Activated CD4-positive, CD25-positive, alpha-beta regulatory T cell treated with anti-CD3 and anti-CD28 coated beads, Interleukin-2, amount 50 U/mL, for 72 hours (primary cell): Measurements from ENCODE around the gene CTDSP2.
"Not testable (repeated sequence)": the region's sequence is repeated elsewhere in the genome, so short reads cannot be mapped to it uniquely, and the experiment has no call there.

Source experiments
- DNase-seq: peaks from one replicate; pipeline ENCODE4 v3.0.0; 2021

CTDSP2 gene

DNA sequence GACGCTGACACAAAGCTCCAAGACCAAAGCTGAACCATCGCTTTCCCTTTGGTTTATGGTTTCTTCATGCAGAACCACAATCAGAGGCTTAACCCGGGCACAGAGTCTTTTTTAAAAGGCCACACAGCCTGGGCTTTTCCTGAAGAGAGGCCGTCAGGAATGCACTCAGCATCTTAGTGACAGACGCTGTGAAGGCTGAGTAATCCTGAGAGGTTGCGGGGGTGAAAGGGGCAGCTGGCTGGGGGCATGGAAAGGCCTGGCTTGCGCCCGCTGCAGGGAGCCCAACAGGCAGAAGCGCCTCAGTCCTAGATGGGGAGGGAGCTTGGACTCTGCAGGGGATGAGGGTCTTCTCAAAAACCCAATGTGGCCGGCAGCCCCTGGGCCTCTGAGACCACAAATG lies 13.6 kb downstream of the CTDSP2 start:
- DNase-seq, result no peak

DNA sequence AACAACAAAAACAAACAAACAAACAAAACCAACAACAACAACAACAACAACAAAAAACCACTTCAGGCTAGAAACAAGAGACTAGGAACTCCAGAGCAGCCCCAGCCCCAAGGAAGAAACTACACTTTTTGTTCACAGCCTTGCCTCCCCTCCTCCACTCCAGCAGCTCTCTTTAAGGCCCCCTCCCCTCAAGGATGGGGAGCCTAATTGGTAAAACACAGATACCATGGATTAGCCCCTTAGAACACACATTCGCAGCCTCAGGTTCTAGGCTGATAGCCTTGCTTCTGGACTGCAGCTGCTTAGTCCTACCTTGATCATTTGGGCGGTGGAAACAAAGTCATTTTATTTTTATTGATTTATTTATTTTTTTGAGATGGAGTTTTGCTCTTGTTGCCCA lies 16.1 kb downstream of the CTDSP2 start:
- DNase-seq, result no peak

DNA sequence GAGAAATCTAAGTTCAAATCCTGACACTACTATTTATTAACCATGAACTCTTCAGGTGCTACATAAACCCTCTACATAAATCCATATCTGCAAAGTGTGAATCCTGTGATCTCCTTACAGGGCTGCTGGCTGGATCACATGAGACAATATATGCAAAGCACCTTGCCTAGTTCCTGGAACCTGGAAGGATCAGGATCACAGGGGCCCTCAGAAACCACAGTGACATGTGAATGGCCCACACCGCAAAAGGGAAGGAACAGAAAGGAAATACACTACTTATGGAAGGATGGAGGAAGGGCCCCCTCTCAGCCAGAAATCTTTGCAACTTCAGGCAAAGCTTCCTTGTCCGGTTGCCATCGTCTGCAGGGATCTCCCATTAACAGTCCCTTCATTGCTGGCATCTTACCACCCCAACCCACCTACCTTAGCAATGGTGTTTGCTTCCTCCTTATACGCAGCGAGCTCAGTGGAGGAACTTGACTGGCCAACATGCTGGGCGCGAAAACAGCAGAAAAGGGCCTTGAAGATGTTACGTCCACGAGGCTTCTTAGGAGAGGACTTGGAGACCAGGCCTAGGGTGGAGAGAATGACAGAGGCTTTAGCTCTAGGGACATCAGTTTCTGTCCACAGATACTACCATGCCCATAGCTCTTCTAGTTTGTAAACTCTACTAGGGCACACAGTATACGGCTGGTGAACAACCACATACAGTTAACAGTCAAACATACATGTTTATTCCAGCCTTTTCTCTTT lies 17.3 kb downstream of the CTDSP2 start:
- no peak for DNase-seq

DNA sequence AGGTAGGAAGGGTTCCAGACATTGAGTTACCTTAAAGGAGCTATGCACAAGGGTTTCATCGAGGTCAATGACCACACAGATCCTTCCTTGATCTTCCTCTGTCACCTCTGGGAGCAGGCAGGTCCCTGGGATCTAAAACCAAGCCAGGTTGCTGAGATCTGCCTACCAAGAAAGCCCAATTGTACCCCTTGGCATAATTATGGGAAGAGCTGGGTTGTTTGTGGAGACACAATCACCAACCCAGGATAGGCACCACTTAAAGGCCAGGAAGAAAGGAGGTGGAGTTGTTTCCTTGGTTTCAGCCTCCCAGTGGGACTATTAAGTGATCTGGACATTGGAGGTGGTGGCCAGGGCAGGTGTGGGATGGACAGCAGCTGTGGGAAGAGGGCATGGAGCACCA lies 19.6 kb downstream of the CTDSP2 start:
- no peak for DNase-seq

DNA sequence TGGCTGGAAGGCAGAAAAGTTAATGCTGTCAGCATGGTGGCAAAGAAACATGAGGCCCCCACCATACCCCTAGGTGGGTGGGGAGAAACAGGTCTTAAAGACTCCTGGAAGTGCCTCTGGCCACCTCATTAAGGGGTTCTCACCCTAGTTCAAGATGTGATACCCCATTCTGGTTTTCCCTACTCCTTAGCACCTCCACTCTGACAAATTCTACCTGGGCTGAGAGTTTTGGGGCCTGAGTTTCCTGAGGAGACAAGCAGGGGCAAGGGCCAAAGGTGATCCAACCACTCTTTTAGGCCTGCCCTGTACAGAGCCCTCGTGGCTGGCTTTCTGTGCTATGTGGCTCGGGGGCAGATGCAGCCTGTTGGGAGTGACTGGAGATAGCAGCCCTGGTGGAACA lies 20.1 kb downstream of the CTDSP2 start:
- no peak for DNase-seq

DNA sequence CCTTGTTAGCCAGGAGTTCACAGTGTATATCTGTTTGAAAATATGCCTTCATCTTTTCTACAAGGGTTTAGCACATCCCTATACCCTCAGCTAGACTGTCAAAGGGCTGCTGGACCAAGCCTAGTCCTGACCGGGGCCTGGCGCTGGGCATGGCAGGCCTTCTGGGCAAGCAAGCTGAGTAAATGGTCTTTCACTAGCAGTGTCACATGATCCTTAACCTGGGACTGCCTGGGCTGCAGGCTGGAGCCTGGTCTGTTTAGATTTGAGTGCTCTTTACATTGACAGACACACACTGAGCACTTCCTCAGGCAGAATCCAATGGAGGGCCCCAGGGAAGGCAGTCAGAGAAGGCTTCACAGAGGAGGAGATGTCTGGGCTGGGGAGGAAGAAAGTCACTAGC lies 21.1 kb downstream of the CTDSP2 start:
- no peak for DNase-seq

DNA sequence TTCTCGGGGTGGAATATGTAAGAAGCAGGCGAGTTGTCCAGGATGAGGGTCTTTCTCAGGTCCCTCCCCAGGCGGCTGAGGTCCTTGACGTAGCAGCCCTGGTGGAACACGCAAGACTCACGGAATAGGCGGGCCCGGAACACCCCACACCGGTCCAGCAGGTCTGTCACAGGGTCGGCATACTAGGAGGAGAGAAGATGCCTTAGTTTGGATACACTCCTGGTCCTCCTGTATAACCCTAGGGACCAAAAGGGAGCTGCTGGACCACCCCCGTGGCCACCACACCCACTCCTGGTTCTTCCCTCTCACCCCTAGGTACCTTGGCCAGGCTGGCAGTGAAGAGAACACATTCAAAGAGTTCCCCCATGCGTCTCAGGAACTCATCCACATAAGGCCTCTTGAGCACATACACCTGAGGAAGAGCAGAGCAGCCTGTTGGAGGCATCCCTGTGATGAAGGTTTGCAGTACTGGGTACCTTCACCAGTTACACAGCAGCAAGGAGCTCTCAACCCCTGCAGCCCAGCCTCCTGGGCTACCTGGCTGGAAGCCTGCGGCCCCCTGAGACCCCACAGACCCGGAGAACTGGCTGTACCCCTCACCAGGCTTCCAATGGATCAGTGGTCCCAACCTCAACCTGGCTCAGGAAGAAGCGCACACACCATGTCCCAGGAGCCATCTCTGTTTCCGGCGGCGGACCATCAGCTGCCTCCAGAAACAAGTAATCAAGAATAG lies 22.5 kb downstream of the CTDSP2 start:
- DNase-seq, result no peak

DNA sequence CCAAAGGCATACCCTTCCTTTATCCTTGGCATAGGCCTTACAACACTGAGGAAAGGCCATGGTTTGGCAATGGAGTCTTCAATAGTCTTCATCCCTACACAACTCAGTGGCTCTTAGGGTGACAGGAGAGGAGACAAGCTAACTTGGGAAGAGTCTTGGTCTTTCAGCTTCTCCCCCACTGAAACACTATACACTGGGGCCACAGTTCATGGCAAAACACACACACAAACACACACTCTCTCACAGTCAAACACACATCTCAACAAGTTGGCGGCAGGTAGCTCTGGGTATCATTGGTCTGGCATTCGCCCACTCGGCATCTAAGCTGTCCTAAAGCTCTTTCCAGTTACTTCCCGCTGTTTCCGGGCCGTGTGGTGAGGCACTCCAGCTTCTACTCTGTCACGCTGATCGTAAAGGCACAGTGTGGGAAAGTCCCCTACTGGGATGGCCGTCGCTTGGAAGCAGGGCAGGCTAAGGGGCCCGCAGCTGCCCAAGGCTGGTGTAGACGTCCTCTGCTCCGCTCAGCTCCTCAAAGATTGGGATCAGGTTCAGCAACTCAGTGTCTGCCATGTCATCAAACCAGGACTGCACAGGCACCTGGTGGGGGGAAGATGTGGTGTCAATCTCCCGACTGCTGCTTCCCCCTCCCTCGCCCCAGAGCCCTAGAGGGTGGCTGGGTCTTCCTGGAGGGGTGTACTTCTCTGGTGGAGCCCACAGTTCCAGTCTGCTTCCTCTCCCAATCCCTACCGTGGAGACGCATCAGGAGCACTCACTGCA lies 23.2 kb downstream of the CTDSP2 start:
- no peak for DNase-seq

DNA sequence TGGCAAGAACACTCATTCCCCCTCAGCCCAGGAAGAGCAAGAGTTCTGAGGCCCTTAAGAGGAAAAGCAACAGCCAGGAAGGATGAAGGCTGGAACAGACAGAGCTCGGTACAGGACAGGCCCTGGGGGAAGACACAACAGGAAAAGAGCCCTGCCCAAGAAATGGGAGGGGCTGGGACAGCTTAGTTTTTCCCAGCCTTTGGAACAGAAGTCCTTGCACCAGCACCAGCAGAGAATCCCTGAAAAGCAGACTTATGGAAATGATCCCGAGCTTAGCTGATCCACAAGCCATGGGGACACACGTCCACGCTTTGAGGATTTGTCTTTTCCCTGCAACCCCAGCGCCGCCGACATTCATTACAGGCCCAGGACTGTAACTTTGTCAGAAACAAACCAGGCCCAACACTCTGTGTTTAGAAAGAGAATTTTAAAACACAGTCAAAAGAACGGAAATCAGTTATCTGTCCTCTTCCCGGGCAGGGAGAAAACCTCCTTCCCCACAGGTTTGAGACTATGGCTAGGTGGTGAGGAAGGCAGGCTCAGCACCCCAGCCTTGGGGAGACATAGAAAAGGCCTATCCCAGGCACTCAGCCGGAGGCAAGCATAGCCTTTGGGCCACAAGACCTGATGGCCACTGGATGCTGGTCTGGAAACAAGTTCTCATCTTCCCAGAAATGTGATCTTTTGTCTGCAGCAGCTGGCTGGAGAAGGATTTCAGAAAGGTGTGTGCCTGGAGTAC lies 24.0 kb downstream of the CTDSP2 start:
- DNase-seq, result no peak

DNA sequence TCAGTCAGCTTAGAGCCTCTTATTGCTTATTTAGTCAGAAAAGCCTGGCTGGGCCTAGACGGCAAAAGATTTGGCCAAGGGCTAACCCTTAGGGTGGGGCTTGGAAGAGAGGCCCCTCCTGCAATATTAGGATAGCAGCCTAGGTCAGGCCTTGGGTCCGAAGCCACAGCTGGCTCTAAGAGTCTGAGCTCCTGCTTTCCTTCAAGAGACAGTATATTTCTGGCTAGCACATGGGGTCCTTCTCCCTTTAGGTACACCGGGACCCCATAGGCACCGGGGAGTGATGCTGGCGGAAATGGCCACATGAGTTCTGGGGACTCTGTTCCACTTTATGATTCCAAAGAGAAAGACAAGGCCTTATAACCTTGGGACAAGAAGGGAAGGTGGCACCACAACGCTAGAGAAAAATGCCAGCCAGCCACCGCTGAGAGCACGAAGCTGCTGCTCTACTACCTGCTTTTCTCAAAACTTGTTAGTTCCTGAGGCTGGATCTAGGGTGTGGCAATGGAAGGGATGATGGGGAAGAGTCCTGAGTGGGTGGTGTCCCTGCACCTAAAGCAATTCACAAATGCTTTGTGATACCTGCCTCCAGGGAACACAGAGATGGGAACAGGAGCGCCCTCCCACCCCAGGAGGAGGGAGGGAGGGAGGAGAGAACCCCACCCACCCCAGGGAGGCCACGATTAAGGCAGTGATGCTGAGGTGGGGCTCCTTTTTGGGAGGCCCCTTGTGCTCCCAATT lies 24.9 kb downstream of the CTDSP2 start:
- DNase-seq, result no peak

DNA sequence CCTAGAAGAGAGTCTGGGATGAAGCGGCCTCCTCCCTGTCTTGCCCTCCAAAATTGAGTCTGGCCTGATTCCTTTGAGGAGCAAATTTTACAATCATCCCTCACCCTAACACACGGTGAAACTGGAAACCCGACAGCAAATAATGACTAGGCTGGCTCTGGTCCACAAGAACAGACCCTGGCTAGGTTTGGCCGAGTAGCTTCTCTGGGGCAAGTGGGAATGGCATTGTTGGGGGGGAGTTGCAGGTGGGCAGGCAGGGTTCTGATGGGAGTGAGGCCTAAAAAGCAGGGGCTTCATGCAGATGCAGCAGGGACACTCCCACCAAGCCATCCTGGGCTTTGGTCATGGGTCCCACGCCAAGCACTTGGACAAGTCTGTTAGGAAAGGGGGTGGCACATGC lies 25.5 kb downstream of the CTDSP2 start:
- not testable (repeated sequence) for DNase-seq

DNA sequence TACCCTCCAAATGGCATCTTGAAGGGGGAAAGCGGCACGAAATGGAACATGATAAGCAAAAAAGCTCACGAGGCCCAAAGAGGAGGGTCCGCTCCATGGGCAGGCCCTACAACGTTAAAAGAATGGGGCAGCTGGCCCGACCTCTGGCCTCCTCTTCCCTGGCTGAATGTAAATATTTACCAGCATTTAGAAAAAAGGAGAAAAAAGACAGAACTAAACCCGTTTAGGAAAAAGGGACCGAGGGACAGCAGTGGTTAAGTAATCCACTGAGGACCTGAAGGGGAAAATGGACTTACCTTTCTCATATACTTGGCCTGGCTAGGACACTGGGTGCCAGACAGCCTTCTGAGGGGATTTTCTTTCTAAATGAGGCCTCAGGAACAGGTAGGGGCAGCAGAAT lies 26.4 kb downstream of the CTDSP2 start:
- not testable (repeated sequence) for DNase-seq

DNA sequence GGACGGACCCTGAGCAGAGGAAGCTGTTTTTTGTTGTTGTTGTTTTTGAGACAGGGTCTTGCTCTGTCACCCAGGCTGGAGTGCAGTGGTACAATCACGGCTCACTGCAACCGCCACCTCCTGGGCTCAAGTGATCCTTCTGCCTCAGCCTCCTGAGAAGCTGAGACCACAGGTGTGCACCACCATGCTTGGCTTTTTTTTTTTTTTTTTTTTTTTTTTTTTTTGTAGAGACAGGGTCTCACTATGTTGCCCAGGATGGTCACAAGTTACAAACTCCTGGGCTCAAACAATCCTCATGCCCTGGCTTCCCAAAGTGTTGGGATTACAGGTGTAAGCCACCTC lies 28.6 kb downstream of the CTDSP2 start:
- DNase-seq, result not testable (repeated sequence)

DNA sequence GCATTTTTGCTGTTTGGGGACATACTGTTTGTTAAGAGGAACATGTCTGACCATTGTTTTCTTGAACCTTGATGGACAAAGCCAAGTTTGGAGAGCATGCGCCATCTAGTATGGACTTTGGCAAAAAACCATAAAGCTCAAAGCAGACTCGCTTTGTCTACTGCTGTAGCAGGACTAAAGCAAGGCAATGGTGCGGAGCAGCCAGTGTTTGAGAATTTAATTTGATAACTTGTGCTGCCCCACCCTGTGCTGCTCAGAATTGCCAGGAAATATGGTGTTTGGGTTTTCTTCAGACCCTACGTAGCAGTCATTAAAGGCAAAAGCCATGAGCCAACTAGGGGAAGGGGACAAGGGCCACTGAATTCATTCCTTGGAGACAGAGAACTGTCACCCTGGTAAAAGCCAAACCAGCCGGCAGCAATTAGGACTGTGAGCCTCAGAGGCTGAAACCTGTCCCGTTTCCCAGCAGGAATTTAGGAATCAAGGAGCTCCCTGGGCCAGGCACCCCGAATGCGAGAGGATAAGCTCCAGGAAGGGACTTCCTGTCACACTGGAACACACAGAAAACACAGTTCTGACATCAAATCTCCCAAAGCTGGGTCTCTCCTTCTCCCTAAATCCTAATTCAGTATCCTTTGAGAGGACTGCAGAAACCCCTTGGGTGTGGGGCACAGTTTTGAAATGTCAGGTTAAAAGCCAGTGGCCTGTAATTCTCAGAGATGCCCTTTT lies 29.1 kb downstream of the CTDSP2 start:
- no peak for DNase-seq

DNA sequence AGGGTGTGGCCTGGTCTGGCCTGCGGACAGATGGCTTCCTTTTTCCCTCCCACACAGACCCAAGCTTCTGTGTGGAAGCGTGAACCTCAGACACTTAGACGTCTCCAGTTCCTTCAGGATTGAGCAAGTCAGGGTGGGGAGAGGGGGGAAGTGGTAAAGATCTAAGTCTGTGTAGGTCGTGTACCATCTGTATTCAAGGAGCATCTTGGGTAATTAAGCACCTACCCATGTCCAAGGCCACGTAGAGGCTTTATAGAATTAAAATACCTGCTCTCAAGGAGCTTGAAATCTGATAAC lies 29.7 kb downstream of the CTDSP2 start:
- DNase-seq, result no peak

DNA sequence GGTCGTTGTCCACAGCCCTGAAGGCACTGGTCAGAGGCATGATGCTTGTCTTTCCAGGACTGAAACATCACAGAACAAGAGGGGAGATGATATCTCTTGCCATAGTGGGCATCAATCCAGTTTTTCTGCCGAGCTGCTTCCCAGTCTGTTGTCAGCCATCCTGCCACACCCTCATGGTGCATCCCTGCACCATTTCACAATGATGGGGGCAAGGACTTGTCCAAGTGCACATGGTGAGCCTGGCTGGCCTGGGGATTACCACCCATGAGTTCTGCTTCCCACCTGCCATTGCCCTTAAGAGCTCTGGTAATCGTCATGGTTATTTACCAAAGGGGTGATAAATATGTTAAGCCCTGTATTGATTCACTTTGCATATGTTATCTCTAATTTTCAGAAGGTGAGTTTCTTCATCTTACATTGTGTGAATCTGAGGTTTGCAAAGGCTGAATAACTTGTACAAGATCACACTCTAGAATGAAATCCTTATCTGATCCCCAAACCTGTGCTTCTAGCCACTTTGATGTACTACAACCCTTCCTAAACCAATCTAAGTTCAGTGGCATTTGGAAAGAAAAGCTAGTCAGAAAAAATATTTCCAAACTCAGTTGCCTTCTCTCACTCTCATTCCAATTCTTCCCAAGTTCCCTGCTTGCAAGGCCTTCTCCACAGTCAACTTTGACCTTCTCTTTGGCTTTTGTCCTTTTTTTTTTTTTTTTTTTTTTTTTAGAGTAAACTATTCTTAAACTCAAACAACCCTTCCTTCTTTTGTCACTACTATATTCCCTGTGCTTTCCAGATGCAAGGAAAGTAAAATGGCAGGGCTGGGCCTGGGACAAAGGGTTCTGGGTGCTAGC lies 30.3 kb downstream of the CTDSP2 start:
- DNase-seq, result no peak

DNA sequence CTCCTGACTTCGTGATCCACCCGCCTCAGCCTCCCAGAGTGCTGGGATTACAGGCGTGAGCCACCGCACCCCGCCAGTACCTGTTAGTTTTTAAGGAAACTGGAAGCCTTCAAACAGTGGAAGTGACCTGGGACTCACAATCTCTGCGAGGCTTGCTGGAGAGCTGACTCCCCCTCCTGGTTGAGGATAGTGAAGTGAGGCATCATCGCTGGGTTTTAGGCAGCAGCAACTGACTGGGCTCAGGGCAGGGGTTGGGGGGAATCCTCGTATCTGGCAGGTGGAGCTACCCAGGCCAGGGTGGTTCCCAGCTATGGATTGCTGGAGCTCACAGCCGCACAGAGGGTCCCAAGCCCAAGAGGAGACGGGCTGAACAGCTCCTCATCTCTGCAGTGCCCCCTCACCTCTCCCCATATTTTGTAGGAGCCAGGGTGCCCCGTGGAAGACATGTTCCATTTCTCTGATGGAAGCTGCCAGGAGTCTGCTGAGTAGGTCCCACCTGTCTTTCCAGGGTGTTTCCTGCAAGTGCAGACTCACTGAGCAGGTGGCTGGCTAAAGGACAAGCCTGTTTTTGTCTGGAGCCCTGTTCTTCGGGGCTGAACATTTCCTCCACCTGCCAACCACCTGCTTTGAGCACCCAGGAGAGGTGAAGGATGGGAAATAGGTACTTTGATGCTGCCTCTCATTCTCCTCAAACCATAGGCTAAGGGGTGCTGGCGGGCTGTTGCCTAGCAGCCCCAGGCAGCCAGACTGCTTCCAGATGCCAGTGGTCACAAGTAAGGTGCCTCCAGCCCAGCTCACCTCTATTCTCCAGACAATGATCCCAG lies 31.1 kb downstream of the CTDSP2 start:
- no peak for DNase-seq

DNA sequence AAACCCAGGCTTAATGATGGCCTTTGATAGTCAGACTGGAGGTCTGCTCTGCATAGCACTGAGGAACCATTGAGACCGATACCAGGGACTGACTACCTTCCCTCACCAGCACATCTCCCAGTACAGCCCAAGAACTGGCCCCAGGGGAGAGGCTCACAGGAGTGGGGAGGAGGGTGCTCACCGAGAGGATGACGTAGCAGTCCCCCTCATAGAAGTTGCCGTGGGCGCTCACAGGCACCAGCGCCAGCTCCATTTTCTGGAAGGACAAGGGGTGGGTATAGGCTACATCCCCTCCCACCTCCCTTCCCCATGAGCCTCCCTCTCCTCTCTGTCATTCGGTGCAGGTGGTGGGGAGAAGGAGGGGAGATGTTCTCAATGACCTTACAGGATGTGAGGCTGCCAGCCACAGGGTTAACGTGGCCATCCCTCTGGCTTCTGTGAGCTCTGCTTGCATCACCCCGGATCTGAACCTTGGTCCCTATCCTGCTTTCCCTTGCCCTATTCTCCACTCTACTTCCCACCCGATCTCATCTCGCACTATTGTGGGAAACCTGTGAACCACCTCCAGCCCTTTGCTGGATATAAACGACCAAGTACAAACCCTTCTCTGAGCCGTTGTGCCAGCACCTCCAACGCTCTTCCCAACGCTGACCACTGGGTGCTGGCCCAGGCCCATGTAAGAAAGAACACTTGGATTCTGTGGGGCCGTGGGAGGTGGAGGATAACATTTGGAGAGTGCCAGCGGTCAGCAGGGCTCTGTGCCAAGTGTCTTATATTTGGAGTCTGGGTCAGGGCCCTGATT lies 32.4 kb downstream of the CTDSP2 start:
- DNase-seq, result no peak
